AG08396 (cell line): ENCODE results near the gene MACROD2.

Experiments
- DNase-seq: peaks from one replicate; pipeline ENCODE4 v3.0.0; 2012; ENCODE audit warnings: low spot score, mixed read lengths

Gene MACROD2

DNA sequence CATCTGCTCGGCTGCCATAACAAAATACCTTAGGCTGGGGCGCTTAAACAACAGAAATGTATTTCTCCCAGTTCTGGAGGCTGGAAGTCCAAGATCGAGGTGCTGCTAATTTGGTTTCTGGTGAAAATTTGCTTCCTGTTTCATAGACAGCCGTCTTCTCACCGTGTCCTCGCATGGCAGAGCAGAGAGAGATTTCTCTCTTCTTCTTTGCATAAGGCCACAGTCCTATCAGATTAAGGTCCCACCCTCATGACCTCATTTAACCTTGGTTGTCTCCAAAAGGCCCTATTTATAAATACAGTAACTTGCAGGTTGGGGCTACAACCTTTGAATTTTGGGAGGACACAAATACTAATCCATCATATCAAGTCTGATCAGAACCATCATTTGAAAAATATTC, 2033.6 kb downstream of the MACROD2 start:
- no peak for DNase-seq

- DNase-seq: no peak
Measured at GRCh38 chr20:16030253-16030652, 2034.9 kb downstream of the MACROD2 start.

DNA sequence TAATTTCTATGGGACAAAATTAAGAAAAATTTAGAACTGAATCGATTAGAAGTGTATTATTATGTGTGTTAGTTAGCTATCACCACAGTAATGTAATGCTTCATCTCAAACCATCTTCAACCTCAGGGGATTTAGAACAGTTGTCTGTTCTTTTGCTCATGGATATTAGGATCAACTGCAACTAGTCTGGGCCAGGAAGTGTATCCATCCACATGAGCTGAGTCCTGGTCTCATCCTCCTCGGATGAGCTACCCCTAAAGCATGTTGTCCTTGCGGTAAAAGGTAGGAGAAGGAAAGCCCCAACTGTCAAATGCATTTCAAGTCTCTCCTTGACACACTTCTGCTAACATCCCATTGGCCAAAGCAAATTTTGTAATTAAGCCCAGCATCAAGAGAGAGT, 2040.3 kb downstream of the MACROD2 start:
- DNase-seq: no peak

DNA sequence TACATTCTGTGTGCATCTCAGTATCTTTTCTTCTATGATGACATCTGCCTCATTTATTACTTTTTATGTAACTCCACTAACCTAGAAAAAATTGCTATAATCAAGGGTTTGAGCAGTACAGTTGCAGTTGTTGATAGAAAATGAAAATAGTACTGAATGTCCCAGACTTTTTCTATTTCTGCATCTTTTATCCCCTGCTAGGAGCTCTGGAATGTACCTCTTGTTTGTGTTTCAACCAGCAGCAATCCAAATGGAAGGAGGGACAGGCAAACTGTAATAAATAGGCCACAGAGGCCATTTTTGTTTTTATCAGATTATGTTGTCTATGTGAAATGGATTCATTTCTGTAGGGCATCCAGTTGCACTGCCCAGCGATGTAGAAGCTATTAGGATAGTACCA, 2041.0 kb downstream of the MACROD2 start:
- no peak for DNase-seq

GRCh38 chr20:16040742-16041141, 2045.4 kb downstream of the MACROD2 start:
- DNase-seq: no peak

DNA sequence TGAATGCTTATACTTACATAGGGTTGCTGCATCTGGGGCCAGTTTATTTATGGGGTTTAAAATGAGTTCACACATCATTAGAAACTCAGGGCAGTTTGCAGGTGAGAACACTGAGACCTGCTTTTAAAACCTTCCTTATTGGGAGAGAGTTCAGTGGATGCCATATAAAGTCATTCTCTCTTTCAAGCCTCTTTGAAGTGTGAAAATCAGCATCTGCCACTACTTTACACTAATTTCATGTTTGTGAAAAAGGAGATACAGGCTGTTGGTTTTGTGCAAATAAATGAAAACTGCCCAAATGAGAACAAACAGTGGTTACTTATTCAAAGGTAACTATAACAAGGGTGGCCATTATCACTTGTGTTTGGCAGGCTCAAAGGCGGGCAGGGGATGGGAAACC, 2047.4 kb downstream of the MACROD2 start:
- DNase-seq: no peak

GRCh38 chr20:16043931-16044330, 2048.6 kb downstream of the MACROD2 start:
- no peak for DNase-seq

DNA sequence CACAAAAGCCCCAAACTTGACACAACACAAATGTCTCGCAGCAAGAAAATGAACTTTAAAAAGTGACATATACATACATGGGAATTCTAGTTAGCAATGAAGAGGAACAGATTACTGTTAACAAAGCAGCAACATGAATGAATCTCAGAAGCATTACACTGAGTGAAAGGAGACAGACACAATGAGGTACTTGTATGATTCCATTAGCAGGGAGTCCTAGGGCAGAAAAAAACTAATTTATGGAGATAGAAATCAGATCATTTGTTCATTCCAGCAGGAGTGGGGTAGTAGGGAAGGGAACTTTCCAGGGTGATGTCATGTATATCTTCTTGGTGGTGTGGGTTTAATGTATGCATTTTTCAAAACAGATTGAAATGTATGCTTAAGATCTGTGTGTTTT, 2053.6 kb downstream of the MACROD2 start:
- no peak for DNase-seq

- DNase-seq: no peak
Measured at GRCh38 chr20:16049529-16050093, 2054.3 kb downstream of the MACROD2 start.

DNA sequence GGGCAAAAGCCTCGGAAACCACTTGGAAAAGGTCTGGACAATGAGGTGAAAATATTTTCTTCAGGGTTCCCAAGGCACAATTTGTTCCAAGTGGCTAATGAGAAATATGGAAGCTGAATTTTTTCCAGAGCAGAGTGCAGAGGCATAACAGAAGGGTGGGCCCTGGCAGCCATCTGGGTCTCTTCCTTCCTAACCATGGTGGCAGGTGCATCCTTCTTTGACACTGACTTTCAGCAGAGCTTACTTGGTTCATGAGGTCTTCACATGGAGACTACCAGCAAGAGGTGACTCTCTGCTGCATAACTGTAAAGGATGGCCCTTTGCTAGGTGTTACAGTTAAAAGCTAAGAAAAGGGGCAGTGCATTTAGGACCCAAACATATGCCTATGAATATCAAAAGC, 2055.1 kb downstream of the MACROD2 start:
- no peak for DNase-seq

GRCh38 chr20:16051968-16052367, 2056.7 kb downstream of the MACROD2 start:
- no peak for DNase-seq

GRCh38 chr20:16052456-16052855, 2057.1 kb downstream of the MACROD2 start:
- no peak for DNase-seq

GRCh38 chr20:16054985-16055384, 2059.7 kb downstream of the MACROD2 start:
- no peak for DNase-seq

DNA sequence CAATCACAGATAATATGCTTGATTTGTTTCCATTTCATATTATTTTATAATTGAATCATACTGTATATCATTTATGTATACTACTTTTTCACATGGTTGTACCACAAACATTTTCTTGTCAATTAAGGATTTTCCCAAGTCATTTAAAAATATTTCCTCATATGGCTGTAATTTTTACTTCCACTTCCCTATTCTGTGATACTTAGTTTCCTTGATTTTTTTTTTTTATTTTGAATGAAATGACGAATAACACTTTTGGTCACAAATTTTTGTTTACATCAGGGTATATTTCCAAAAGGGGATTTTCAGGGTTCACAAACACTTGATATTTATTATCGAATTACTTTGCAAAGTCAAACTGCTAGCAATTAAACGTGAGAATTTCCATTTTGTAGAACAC, 2062.3 kb downstream of the MACROD2 start:
- no peak for DNase-seq

DNA sequence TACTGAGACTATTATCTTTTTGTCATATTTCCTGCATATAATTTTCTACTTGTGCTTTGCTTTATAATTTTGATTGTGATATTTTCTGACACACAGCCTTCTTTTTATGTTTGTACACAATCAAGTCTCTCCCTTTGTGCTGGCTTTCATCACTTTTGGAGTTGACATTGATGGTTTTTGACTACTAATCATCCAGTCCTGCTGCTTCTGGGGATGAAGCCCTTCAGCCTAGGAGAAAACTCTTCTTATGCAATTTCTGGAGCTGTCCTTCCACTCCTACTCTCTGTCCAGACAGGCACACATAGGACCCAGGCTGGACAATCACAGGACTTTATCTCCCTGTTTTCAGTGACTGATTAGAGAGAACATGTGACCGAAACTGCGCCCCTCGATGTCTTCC, 2063.0 kb downstream of the MACROD2 start:
- DNase-seq: no peak

GRCh38 chr20:16059841-16060240, 2064.5 kb downstream of the MACROD2 start:
- DNase-seq: no peak

DNA sequence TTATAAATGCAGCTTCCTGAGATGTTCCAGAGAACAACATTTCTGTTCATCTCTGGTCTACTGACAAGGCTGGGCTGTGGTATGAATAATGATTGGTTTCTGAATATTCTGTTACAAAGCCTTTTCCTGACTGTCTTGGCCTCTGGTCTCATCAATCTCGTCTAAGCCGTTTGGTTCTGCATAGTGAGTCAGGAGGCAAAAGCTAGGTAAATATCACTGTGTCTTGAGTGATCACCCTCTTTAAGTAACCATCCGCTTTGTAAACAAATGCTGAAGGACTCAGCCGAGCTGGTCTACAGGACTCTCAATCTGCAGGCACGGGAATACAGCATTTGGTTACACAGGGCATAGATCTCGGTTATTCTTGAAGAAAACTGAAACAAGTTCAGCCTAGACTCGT, 2066.0 kb downstream of the MACROD2 start:
- no peak for DNase-seq

DNA sequence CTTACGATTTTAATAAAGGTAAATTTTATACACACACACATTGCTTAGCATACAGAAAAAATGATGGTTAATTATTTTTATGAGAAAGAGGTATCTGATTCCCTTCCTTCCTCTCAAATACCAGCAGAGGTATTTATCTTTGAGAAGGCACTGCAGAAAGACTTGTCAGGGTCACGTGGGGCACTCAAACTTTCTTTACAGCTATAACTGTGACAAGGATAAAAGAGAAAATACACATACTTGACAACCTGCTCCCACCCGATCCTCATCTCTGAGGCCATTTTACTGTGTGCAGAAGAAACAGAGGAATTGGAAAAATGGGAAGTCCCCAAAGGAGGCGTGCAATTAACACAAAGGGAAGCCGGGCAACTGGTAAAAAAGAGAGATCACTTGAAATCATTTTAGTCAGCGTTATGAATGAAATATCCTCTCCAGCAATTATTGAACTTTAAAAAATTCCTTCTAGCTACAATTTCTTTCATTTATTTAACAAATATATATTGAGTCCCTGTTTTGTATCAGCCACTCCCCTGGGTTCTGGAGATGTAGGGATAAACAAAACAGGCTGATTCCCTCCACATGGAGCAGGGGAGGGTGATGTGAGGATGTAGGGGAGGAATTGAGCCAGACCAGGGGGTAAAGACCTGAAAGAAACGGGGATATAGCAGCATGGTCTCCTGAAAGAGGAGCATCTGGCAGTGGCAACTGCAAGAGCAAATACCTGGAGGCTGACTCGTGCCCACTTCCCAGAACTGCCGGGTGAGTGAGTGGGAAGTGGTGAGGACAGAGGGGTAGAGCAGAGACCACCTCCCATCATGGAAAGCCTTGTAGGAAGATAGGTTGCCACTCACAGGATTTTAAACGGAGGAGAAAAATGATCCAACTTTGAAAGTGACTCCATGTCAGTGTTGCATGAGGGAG, 2067.6 kb downstream of the MACROD2 start:
- peak; percentile 4 for DNase-seq

- DNase-seq: no peak
Measured at GRCh38 chr20:16063881-16064280, 2068.6 kb downstream of the MACROD2 start.

DNA sequence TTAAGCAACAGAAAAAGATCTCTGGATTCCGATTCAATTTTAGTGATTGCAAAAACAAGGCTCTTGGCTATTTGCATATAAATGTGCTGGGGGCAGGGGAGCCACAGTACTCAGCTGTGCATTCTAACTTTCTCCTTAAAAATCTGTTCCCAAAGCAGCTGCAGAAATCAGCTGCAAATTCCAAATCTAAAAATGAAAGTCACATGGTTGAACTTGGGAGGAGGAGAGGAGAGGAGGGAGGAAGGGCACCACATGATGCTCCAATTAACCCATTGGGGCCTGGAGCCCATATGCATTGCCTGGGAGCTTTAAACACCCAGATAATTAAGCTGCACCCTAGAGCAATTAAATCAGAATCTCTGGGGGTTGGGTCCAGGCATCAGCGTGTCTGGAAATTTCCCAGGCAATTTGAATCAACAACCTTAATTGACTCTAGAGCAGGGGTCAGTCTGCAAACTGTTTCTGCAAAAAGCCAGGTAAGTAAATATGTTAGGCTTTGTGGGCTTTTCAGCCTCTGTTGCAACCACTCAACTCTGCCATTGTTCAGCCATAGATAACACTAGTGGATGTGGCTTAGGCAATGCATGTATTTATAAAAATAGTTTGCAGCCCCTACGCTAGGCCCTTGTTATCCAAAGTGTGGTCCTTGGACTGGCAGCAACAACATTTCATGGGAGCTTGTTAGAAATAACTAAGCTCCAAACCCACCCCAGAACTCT, 2069.8 kb downstream of the MACROD2 start:
- DNase-seq: no peak

DNA sequence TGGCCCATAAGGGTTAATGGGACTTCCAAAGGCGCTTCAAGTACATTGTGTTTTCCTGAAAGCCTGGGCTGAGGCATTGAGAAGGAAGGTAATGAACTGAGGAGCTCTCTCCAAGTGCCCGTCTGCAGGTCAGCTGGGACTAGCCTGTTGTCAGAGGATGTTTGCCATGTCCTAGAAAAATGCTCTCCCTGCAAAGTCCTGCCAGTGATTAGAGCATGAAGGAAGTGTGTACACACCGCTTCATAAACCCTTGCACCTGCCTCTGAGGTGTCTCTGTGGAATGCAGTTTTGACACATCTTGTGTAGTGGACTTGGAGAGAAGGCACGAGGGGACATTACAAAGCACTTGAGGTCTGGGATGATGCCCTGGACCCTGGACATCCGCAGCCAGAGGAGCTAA, 2071.3 kb downstream of the MACROD2 start:
- no peak for DNase-seq

GRCh38 chr20:16069389-16070010, 2074.2 kb downstream of the MACROD2 start:
- no peak for DNase-seq

- DNase-seq: no peak
Measured at GRCh38 chr20:16072220-16072619, 2076.9 kb downstream of the MACROD2 start.
